Measurements from ENCODE around the gene GIT1. TPM values are rescaled to one million over a fixed set of nuclear protein-coding genes. Genes with fewer than 3 reads are reported as not detected.

The GIT1 gene
- total and polyA plus RNA-seq, 2 experiments from 2014 or later, result 20.0 to 46.3 TPM

DNA sequence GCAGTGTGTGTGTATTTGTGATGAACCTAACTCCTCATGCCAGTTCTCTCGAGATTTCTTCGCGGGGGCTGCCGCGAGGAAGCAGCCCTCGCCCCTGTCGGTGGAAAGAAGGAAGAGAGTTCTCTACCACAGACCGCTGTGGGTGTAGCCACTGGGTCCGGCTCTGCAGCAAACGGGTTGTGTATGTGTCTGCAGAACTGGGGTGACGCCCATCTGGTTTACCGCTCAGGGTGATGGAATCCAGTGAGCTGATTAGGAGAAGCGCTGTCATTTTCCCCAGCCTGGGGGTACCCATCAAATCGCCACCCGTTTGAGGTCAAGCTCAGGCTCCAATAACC, 25.6 kb upstream of the GIT1 start:
- Histone ChIP-seq H3K79me2 (no peaks in the 10 kb centered on the region), H3K27ac (no peak overlapping the region), H3K4me2 (peak overlapping the region; percentile 93), H3K4me3 (no peak overlapping the region), H2AFZ (no peak overlapping the region), H3K9me3 (ENCODE audit: low read depth) (no peaks in the 10 kb centered on the region), H3K9me2 (replicated peaks; ENCODE audit: insufficient read depth) (no peaks in the 10 kb centered on the region), H3K4me1 (ENCODE audit: insufficient read depth) (peaks cover 26% of the 10 kb centered on the region), H3K36me3 (replicated peaks; ENCODE audit: insufficient read depth, low read depth) (no peaks in the 10 kb centered on the region), H4K20me1 (ENCODE audit: insufficient read depth, poor library complexity, severe bottlenecking) (no peaks in the 10 kb centered on the region), H3K27me3 (peaks cover 63% of the 10 kb centered on the region)
- 52% methylated on average over 15 of the region's 15 CpGs for WGBS (ENCODE audit: low lambda C conversion rate, missing lambda C conversion rate)
- TF ChIP-seq CTCF (IDR thresholded peaks at IDR 0.05; ENCODE audit: poor library complexity) (no peak), EZH2 (IDR thresholded peaks at IDR 0.05; ENCODE audit: borderline replicate concordance) (no peak), EZH2phosphoT487 (IDR thresholded peaks at IDR 0.05; ENCODE audit: low read depth, severe bottlenecking, unreplicated experiment) (no peak)
- no peak for DNase-seq (ENCODE audit: low spot score)

DNA sequence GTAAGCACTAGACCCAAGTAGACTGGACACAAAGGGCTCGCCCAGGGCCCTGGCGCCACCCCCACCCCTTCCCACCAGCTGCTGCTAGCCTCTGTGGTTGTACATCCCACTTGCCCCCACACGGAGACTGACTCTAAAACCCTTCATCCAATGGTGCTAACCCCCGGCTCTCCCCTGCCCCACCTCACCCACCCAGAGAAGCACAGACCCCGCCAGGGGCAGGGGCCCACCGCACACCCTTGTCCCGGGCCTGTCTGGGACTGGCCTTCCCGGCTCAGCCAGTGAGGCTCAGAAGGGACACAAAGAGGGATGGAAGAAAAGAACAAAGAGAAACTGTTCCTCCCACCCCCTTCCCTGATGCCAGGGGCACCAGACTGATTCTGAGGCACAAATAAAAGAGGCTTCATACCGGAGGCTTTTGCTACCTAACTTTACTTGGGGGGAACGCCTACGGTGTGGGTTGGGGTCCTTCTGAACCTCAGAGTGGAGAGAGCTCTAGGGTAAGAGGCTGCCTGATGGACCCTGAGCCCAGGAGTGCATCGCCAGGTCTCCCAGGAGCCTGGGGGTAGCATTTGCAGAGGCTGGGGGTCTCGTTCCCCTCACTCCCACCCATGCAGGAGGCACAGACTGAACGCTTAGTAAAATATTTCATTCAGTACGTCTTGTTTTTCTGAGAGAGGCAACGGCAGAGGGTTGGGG, 25.1 kb upstream of the GIT1 start:
- WGBS (ENCODE audit: low lambda C conversion rate, missing lambda C conversion rate), result 90% methylated on average over 15 of the region's 16 CpGs
- Histone ChIP-seq H3K27me3 (peaks cover 58% of the 10 kb centered on the region), H2AFZ (no peak overlapping the region), H3K36me3 (replicated peaks; ENCODE audit: insufficient read depth, low read depth) (no peaks in the 10 kb centered on the region), H3K27ac (no peak overlapping the region), H3K4me2 (no peak overlapping the region), H3K9me2 (replicated peaks; ENCODE audit: insufficient read depth) (no peaks in the 10 kb centered on the region), H4K20me1 (ENCODE audit: insufficient read depth, poor library complexity, severe bottlenecking) (no peaks in the 10 kb centered on the region), H3K4me3 (no peak overlapping the region), H3K4me1 (ENCODE audit: insufficient read depth) (peaks cover 26% of the 10 kb centered on the region), H3K9me3 (ENCODE audit: low read depth) (no peaks in the 10 kb centered on the region), H3K79me2 (no peaks in the 10 kb centered on the region)
- DNase-seq (ENCODE audit: low spot score), result no peak
- TF ChIP-seq EZH2phosphoT487 (IDR thresholded peaks at IDR 0.05; ENCODE audit: low read depth, severe bottlenecking, unreplicated experiment), result no peak
- TF ChIP-seq EZH2 (IDR thresholded peaks at IDR 0.05; ENCODE audit: borderline replicate concordance), result no peak
- no peak for TF ChIP-seq CTCF (IDR thresholded peaks at IDR 0.05; ENCODE audit: poor library complexity)

DNA sequence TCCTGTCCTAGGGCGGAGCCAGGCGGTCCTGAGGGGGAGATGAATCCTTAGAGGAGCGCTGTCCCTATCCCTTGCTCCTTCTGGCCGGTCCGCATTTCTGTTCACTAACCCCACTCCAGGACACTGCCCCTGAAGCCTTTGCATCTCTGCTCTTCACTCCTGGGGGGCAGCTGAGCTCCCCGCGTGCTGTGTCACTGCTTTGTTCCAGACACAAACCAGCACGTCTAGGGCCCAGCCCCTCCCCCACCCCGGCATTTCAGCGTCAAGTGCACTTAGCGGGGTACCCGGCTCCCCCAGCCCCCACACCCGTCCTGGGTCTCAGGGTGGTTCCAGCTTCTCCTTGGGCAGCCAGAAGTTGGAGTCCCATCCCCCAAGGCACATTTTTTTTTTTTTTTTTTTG, 24.4 kb upstream of the GIT1 start:
- H4K20me1 ChIP-seq (ENCODE audit: insufficient read depth, poor library complexity, severe bottlenecking), result no peaks in the 10 kb centered on the region
- no peaks in the 10 kb centered on the region for H3K9me3 ChIP-seq (ENCODE audit: low read depth)
- peaks cover 26% of the 10 kb centered on the region for H3K4me1 ChIP-seq (ENCODE audit: insufficient read depth)
- no peak overlapping the region for H3K27ac ChIP-seq
- H3K4me2 ChIP-seq, result peak overlapping the region; percentile 71
- no peak overlapping the region for H2AFZ ChIP-seq
- H3K79me2 ChIP-seq, result no peaks in the 10 kb centered on the region
- H3K9me2 ChIP-seq (replicated peaks; ENCODE audit: insufficient read depth), result no peaks in the 10 kb centered on the region
- H3K27me3 ChIP-seq, result peaks cover 51% of the 10 kb centered on the region
- no peak for DNase-seq (ENCODE audit: low spot score)
- no peak overlapping the region for H3K4me3 ChIP-seq
- TF ChIP-seq EZH2phosphoT487 (IDR thresholded peaks at IDR 0.05; ENCODE audit: low read depth, severe bottlenecking, unreplicated experiment), result no peak
- no peak for TF ChIP-seq EZH2 (IDR thresholded peaks at IDR 0.05; ENCODE audit: borderline replicate concordance)
- no peak for TF ChIP-seq CTCF (IDR thresholded peaks at IDR 0.05; ENCODE audit: poor library complexity)
- 51% methylated on average over 11 of the region's 13 CpGs for WGBS (ENCODE audit: low lambda C conversion rate, missing lambda C conversion rate)
- no peaks in the 10 kb centered on the region for H3K36me3 ChIP-seq (replicated peaks; ENCODE audit: insufficient read depth, low read depth)

Measured in hepatocyte (in vitro differentiated cells).